Liver (tissue), 9 donors: Measurements from ENCODE around the gene PTPN6. TPM values are rescaled to one million over a fixed set of nuclear protein-coding genes. Genes with fewer than 3 reads are reported as not detected.
"Not testable (repeated sequence)": the region's sequence is repeated elsewhere in the genome, so short reads cannot be mapped to it uniquely, and the experiment has no call there.

Source experiments
- DNase-seq: peaks from one replicate; pipeline ENCODE4 v3.0.0-alpha.2; 2017; ENCODE audit warnings: low spot score
- H3K27ac ChIP-seq, 2 donors: one replicate each; pipeline ENCODE4 v1.7.0; 2013; ENCODE audit warnings: inconsistent platforms in 2 of 2, low read length in 2 of 2, control low read depth in 1 of 2, low read depth in 1 of 2, mild to moderate bottlenecking in 1 of 2
- H3K27me3 ChIP-seq, 4 donors: one replicate each; pipeline versions ENCODE4 v1.6.1 to v1.7.0; 2013; ENCODE audit warnings: low read length in 3 of 4, inconsistent platforms in 1 of 4, mild to moderate bottlenecking in 1 of 4, moderate library complexity in 1 of 4; ENCODE audit not compliant: control insufficient read depth in 4 of 4, insufficient read depth in 4 of 4
- H3K36me3 ChIP-seq, 4 donors: one replicate each; pipeline versions ENCODE4 v1.6.1 to v1.7.0; 2013; ENCODE audit warnings: low read length in 3 of 4, mild to moderate bottlenecking in 3 of 4, low read depth in 1 of 4, moderate library complexity in 1 of 4; ENCODE audit not compliant: control insufficient read depth in 4 of 4, insufficient read depth in 3 of 4
- H3K4me1 ChIP-seq, 4 donors: one replicate each; pipeline versions ENCODE4 v1.6.1 to v1.7.0; 2013; ENCODE audit warnings: low read length in 3 of 4, mild to moderate bottlenecking in 3 of 4, moderate library complexity in 1 of 4; ENCODE audit not compliant: control insufficient read depth in 4 of 4, insufficient read depth in 4 of 4
- H3K4me3 ChIP-seq, 3 donors: one replicate each; pipeline versions ENCODE4 v1.6.1 to v1.7.0; 2013; ENCODE audit warnings: low read length in 3 of 3, control low read depth in 1 of 3, low read depth in 1 of 3, mild to moderate bottlenecking in 1 of 3
- H3K9ac ChIP-seq, 2 donors: one replicate each; pipeline ENCODE4 v1.7.0; 2013; ENCODE audit warnings: low read length in 2 of 2, mild to moderate bottlenecking in 2 of 2, moderate library complexity in 2 of 2, control low read depth in 1 of 2, low read depth in 1 of 2
- H3K9me3 ChIP-seq, 4 donors: one replicate each; pipeline versions ENCODE4 v1.6.1 to v1.7.0; 2013; ENCODE audit warnings: low read length in 3 of 4; ENCODE audit not compliant: control insufficient read depth in 4 of 4
- EGR1 ChIP-seq, 2 donors: IDR thresholded peaks; 2 replicates each; pipeline ENCODE4 v1.6.1; 2016 to 2018; ENCODE audit warnings: antibody characterized with exemption in 2 of 2, low read depth in 2 of 2
- FOXA1 ChIP-seq: IDR thresholded peaks from 2 replicates; pipeline ENCODE4 v1.6.1; 2016; ENCODE audit warnings: antibody characterized with exemption
- GABPA ChIP-seq, 2 donors: IDR thresholded peaks in 1 of 2; conservative IDR thresholded peaks in 1 of 2; 2 replicates each; pipeline ENCODE4 v1.6.1; 2016; ENCODE audit warnings: antibody characterized with exemption in 2 of 2, mild to moderate bottlenecking in 1 of 2, moderate library complexity in 1 of 2
- HNF4A ChIP-seq, 2 donors: conservative IDR thresholded peaks; 2 replicates each; pipeline ENCODE4 v1.6.1; 2016; ENCODE audit warnings: antibody characterized with exemption in 2 of 2, mild to moderate bottlenecking in 2 of 2
- HNF4G ChIP-seq: IDR thresholded peaks from 2 replicates; pipeline ENCODE4 v1.6.1; 2016; ENCODE audit warnings: antibody characterized with exemption
- JUND ChIP-seq, 2 donors: IDR thresholded peaks; 2 replicates each; pipeline ENCODE4 v1.6.1; 2016; ENCODE audit warnings: antibody characterized with exemption in 2 of 2
- NR2F2 ChIP-seq: IDR thresholded peaks from 2 replicates; pipeline ENCODE4 v1.6.1; 2016; ENCODE audit warnings: antibody characterized with exemption
- RAD21 ChIP-seq, 2 donors: IDR thresholded peaks; 2 replicates each; pipeline ENCODE4 v1.6.1; 2016; ENCODE audit warnings: antibody characterized with exemption in 2 of 2, mild to moderate bottlenecking in 2 of 2
- RXRA ChIP-seq, 2 donors: IDR thresholded peaks; 2 replicates each; pipeline ENCODE4 v1.6.1; 2017 to 2018; ENCODE audit warnings: antibody characterized with exemption in 2 of 2, mild to moderate bottlenecking in 1 of 2
- SP1 ChIP-seq: IDR thresholded peaks from 2 replicates; pipeline ENCODE4 v1.6.1; 2018; ENCODE audit warnings: antibody characterized with exemption, mild to moderate bottlenecking
- TAF1 ChIP-seq: conservative IDR thresholded peaks from 2 replicates; pipeline ENCODE4 v1.6.1; 2016; ENCODE audit warnings: antibody characterized with exemption, mild to moderate bottlenecking
- YY1 ChIP-seq: IDR thresholded peaks from 2 replicates; pipeline ENCODE4 v1.6.1; 2016; ENCODE audit warnings: antibody characterized with exemption, mild to moderate bottlenecking
- WGBS: extraction: QIAGEN DNeasy Blood & Tissue Kit; methylation state at CpG from one replicate; pipeline ENCODE4 v1.1.7; 2013; 5-methylcytosine and 5-hydroxymethylcytosine counted together
- polyA plus RNA-seq, 2 donors: library from polyadenylated mRNA; stranded (reverse) in 1 of 2; unstranded in 1 of 2; fragments of 200-250 nt in 1 of 2; fragments of >200 nt in 1 of 2; fragmentation: Nextera tagmentation in 1 of 2; extraction: Ambion mirVana in 1 of 2; gene quantifications; one replicate each; pipeline versions ENCODE4 v1.2.1 to v1.2.3, GENCODE V29; 2013 to 2015
- total RNA-seq, 2 donors: library from RNA; depleted of rRNA; stranded (reverse); fragments of >200 nt; gene quantifications; one replicate each; pipeline ENCODE4 v1.2.3, GENCODE V29; 2014
- TF ChIP-seq, protein P1 (sequence below): IDR thresholded peaks from 2 replicates; pipeline ENCODE4 v1.6.1; 2016; ENCODE audit warnings: antibody characterized with exemption
- TF ChIP-seq, protein P2 (sequence below): IDR thresholded peaks from 2 replicates; pipeline ENCODE4 v1.6.1; 2016; ENCODE audit warnings: antibody characterized with exemption, mild to moderate bottlenecking
- TF ChIP-seq, protein P3 (sequence below): IDR thresholded peaks from 2 replicates; pipeline ENCODE4 v1.6.1; 2016; ENCODE audit warnings: antibody characterized with exemption
- TF ChIP-seq, protein P4 (sequence below): IDR thresholded peaks from 2 replicates; pipeline ENCODE4 v1.6.1; 2016; ENCODE audit warnings: antibody characterized with exemption
- TF ChIP-seq, protein P5 (sequence below): fragments of 150-350 bp; IDR thresholded peaks from 2 replicates; pipeline ENCODE4 v1.5.1; 2017; ENCODE audit warnings: improper control_type of control experiment, low read depth, low read length; ENCODE audit not compliant: missing input control
- donor health status: healthy.
- donor health status: healthy.
- donor health status: healthy.
- donor health status: healthy.
- donor health status: healthy.

Gene PTPN6
- total and polyA plus RNA-seq, 4 donors: 15.2 to 41.0 (median 19.6) TPM

DNA sequence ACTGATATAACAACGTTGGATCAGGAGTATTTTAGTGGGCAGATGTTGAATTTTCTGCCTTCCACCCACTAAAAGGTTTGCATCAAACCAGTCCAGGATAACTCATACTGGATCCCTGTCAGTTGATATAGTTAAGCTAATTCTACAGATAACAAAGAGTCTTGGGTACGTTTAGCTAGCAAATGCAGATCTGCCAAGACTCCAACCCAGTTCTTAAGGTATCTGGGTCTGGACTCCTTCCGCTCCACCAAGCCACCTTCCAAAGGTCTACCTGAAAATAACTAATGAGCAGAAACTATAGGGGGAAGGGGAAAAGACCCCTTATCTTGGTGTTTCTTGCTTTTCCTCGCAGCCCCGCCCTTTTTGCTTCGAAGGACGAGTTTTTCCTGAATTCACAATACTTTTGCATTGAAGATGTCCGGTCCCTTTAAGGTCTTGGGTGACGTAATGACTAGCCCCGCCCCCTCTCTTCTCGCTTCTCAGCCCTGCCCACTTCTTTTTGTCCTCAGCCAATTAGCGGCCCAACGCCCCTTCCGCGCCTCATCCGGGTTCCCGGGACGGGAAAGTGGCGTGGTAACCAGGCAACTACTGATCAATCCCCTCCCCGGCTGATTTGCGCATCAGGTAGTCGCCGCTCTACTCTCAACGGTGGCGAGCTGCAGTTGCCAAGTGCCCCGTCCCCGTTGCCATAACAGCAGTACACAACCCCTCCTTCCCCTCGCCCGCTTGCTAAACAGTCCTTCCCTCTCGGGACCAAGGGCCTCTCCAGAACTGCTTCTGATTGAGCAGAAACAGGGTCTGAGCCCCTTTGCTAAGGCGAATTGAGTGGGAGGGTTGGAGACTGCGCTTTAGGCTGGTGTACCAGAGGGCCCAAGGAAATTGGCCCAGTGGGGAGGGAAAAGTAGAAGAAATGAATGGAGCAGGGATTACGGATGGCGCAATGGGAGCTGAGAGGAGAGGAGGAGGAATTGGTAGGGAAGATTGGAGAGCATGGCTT is 46.6 kb upstream of the PTPN6 start, which contains the start of gene LRRC23 (continued):
- no peak for TF ChIP-seq HNF4G
- peak; percentile 90 to 93 for TF ChIP-seq JUND (IDR thresholded peaks at IDR 0.05)
- TF ChIP-seq RXRA (IDR thresholded peaks at IDR 0.05): peak in 1 of 2 donors; percentile 18
- peak; percentile 60 to 67 for TF ChIP-seq EGR1 (IDR thresholded peaks at IDR 0.05; ENCODE audit: low read depth in 2 of 2)
- peak in 1 of 2 donors; percentile 3 for TF ChIP-seq RAD21 (IDR thresholded peaks at IDR 0.05)
- no peak for TF ChIP-seq TAF1

DNA sequence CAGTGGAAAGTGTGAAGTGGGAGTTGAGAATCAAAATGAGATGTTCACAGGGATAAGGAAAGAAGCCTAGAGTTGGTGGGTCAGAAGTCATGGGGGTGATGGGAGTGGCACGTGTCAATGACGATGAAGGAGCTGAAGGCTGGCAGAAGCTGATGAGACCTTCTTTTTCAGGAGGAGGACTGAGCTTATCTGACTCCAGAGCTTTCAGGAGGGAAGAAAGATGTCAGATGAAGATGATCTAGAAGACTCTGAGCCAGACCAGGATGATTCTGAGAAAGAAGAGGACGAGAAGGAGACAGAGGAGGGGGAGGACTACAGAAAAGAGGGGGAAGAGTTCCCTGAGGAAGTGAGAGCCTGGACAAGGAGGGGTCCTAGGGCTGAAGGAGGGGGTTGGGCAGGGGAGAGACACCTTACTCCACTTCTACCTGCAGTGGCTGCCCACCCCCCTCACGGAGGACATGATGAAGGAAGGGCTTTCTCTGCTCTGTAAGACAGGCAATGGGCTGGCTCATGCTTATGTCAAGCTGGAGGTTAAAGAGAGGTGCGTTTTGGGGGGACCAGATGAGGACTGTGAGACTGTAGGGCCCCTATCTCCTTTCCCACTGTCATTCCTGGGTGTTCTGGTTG is 45.6 kb upstream of the PTPN6 start:
- no peak overlapping the region for H3K9ac ChIP-seq
- WGBS: 67% methylated on average over 5 of the region's 5 CpGs
- H3K4me1 ChIP-seq: peaks cover 1 to 11% (median 8%) of the 10 kb centered on the region in 4 donors
- no peaks in the 10 kb centered on the region for H3K27me3 ChIP-seq
- H3K4me3 ChIP-seq: no peak overlapping the region
- DNase-seq: no peak
- no peaks in the 10 kb centered on the region for H3K36me3 ChIP-seq
- no peak for TF ChIP-seq FOXA1
- no peak for TF ChIP-seq HNF4A (conservative IDR thresholded peaks at IDR 0.05)
- TF ChIP-seq, protein P1, sequence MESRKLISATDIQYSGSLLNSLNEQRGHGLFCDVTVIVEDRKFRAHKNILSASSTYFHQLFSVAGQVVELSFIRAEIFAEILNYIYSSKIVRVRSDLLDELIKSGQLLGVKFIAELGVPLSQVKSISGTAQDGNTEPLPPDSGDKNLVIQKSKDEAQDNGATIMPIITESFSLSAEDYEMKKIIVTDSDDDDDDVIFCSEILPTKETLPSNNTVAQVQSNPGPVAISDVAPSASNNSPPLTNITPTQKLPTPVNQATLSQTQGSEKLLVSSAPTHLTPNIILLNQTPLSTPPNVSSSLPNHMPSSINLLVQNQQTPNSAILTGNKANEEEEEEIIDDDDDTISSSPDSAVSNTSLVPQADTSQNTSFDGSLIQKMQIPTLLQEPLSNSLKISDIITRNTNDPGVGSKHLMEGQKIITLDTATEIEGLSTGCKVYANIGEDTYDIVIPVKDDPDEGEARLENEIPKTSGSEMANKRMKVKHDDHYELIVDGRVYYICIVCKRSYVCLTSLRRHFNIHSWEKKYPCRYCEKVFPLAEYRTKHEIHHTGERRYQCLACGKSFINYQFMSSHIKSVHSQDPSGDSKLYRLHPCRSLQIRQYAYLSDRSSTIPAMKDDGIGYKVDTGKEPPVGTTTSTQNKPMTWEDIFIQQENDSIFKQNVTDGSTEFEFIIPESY: no peak
- TF ChIP-seq GABPA (IDR thresholded peaks at IDR 0.05 in 1 of 2, conservative IDR thresholded peaks at IDR 0.05 in 1 of 2): no peak
- TF ChIP-seq RAD21 (IDR thresholded peaks at IDR 0.05): no peak
- no peak for TF ChIP-seq NR2F2
- TF ChIP-seq, protein P2, sequence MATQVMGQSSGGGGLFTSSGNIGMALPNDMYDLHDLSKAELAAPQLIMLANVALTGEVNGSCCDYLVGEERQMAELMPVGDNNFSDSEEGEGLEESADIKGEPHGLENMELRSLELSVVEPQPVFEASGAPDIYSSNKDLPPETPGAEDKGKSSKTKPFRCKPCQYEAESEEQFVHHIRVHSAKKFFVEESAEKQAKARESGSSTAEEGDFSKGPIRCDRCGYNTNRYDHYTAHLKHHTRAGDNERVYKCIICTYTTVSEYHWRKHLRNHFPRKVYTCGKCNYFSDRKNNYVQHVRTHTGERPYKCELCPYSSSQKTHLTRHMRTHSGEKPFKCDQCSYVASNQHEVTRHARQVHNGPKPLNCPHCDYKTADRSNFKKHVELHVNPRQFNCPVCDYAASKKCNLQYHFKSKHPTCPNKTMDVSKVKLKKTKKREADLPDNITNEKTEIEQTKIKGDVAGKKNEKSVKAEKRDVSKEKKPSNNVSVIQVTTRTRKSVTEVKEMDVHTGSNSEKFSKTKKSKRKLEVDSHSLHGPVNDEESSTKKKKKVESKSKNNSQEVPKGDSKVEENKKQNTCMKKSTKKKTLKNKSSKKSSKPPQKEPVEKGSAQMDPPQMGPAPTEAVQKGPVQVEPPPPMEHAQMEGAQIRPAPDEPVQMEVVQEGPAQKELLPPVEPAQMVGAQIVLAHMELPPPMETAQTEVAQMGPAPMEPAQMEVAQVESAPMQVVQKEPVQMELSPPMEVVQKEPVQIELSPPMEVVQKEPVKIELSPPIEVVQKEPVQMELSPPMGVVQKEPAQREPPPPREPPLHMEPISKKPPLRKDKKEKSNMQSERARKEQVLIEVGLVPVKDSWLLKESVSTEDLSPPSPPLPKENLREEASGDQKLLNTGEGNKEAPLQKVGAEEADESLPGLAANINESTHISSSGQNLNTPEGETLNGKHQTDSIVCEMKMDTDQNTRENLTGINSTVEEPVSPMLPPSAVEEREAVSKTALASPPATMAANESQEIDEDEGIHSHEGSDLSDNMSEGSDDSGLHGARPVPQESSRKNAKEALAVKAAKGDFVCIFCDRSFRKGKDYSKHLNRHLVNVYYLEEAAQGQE: no peak
- TF ChIP-seq, protein P3, sequence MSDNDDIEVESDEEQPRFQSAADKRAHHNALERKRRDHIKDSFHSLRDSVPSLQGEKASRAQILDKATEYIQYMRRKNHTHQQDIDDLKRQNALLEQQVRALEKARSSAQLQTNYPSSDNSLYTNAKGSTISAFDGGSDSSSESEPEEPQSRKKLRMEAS: no peak
- no peak for TF ChIP-seq YY1
- TF ChIP-seq EGR1 (IDR thresholded peaks at IDR 0.05; ENCODE audit: low read depth in 2 of 2): no peak
- no peak for TF ChIP-seq TAF1
- TF ChIP-seq SP1: no peak
- TF ChIP-seq, protein P4, sequence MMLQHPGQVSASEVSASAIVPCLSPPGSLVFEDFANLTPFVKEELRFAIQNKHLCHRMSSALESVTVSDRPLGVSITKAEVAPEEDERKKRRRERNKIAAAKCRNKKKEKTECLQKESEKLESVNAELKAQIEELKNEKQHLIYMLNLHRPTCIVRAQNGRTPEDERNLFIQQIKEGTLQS: no peak
- no peak for TF ChIP-seq RXRA (IDR thresholded peaks at IDR 0.05)
- TF ChIP-seq HNF4G: no peak
- TF ChIP-seq, protein P5, sequence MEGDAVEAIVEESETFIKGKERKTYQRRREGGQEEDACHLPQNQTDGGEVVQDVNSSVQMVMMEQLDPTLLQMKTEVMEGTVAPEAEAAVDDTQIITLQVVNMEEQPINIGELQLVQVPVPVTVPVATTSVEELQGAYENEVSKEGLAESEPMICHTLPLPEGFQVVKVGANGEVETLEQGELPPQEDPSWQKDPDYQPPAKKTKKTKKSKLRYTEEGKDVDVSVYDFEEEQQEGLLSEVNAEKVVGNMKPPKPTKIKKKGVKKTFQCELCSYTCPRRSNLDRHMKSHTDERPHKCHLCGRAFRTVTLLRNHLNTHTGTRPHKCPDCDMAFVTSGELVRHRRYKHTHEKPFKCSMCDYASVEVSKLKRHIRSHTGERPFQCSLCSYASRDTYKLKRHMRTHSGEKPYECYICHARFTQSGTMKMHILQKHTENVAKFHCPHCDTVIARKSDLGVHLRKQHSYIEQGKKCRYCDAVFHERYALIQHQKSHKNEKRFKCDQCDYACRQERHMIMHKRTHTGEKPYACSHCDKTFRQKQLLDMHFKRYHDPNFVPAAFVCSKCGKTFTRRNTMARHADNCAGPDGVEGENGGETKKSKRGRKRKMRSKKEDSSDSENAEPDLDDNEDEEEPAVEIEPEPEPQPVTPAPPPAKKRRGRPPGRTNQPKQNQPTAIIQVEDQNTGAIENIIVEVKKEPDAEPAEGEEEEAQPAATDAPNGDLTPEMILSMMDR: no peak
- H3K9me3 ChIP-seq: no peaks in the 10 kb centered on the region
- H3K27ac ChIP-seq: no peak overlapping the region

DNA sequence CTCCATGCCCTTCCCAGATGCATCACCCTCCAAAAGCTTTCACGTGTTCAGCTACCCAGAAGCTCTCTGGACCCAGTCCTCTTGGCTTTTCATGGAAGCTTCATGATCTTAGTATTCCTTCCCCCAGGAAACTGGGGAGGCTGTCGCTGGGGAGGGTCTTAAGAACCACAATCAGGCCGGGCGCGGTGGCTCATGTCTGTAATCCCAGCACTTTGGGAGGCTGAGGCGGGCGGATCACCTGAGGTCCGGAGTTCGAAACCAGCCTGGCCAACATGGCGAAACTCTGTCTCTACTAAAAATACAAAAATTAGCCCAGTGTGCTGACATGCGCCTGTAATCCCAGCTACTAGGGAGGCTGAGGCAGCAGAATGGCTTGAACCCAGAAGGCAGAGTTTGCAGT is 43.0 kb upstream of the PTPN6 start:
- peaks cover 1 to 11% (median 8%) of the 10 kb centered on the region in 4 donors for H3K4me1 ChIP-seq
- H3K36me3 ChIP-seq, H3K27ac ChIP-seq, H3K27me3 ChIP-seq, H3K9me3 ChIP-seq, H3K9ac ChIP-seq, DNase-seq, H3K4me3 ChIP-seq: not testable (repeated sequence)
- WGBS: 96% methylated on average over 11 of the region's 11 CpGs
